Measurements from ENCODE around the gene SULT2B1. TPM values are rescaled to one million over a fixed set of nuclear protein-coding genes. Genes with fewer than 3 reads are reported as not detected.

The SULT2B1 gene
- polyA plus RNA-seq, 1 experiment: 0.25 TPM

DNA sequence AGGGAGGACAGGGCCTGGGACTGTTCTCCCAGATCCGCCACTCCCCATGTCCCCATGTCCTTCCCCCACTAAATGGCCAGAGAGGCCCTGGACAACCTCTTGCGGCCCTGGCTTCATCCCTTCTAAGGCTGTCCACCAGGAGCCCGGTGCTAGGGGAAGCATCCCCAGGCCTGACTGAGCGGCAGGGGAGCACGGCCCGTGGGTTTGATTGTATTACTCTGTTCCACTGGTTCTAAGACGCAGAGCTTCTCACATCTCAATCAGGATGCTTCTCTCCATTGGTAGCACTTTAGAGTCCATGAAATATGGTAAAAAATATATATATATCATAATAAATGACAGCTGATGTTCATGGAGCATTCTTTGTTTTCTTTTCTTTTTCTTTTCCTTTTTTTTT lies 55.4 kb downstream of the SULT2B1 start:
- no peak overlapping the region for H3K4me3 ChIP-seq (ENCODE audit: low read depth, low read length)
- ChIA-PET CTCF (interaction anchor here (0.6 to 4.4 kb wide), 4 partner anchors 17 to 641 kb away, joined by 3 to 32 read pairs (median 8); no protein-coding TSS in a partner anchor), POLR2A (no interaction called here)
- H3K36me3 ChIP-seq (ENCODE audit: control insufficient read depth, insufficient read depth, low read length): no peaks in the 10 kb centered on the region
- TF ChIP-seq, protein P1, sequence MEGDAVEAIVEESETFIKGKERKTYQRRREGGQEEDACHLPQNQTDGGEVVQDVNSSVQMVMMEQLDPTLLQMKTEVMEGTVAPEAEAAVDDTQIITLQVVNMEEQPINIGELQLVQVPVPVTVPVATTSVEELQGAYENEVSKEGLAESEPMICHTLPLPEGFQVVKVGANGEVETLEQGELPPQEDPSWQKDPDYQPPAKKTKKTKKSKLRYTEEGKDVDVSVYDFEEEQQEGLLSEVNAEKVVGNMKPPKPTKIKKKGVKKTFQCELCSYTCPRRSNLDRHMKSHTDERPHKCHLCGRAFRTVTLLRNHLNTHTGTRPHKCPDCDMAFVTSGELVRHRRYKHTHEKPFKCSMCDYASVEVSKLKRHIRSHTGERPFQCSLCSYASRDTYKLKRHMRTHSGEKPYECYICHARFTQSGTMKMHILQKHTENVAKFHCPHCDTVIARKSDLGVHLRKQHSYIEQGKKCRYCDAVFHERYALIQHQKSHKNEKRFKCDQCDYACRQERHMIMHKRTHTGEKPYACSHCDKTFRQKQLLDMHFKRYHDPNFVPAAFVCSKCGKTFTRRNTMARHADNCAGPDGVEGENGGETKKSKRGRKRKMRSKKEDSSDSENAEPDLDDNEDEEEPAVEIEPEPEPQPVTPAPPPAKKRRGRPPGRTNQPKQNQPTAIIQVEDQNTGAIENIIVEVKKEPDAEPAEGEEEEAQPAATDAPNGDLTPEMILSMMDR (IDR thresholded peaks at IDR 0.05; ENCODE audit: insufficient read depth, low read depth, low read length): no peak
- H3K27me3 ChIP-seq (ENCODE audit: control insufficient read depth, insufficient read depth, low read length): no peaks in the 10 kb centered on the region
- no peak for DNase-seq (ENCODE audit: low read depth)

DNA sequence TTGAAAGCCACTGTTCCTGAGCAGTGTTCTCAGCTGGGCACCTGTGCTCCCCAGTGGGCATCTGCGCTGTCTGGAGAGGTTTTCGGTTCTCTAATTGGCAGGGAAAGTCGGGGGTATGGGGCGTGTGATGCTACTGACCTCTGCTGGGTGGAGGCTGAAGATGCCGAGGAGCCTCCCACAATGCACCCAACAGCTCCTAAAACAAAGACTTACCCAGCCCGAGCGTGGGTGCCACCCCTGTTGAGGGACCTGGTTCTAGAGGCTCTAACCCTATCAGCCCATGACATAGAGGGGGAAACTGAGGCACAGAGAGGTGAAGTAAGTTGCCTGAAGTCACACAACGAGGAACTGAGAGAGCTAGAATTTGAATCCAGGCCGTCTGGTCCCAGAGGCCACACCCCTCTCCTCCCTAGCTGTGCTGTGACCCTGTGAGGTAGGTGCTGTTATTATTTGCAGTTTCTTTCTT lies 56.9 kb downstream of the SULT2B1 start:
- ChIA-PET POLR2A (no interaction called here), CTCF (interaction anchor here (0.6 to 4.4 kb wide), 13 partner anchors 8 to 342 kb away, joined by 3 to 32 read pairs (median 4); partner anchors contain the start of genes KDELR1, RPL18 and SPHK2)
- Histone ChIP-seq H3K4me3 (ENCODE audit: low read depth, low read length) (no peak overlapping the region), H3K27me3 (ENCODE audit: control insufficient read depth, insufficient read depth, low read length) (no peaks in the 10 kb centered on the region), H3K36me3 (ENCODE audit: control insufficient read depth, insufficient read depth, low read length) (no peaks in the 10 kb centered on the region)
- TF ChIP-seq, protein P1 (IDR thresholded peaks at IDR 0.05; ENCODE audit: insufficient read depth, low read depth, low read length): peak; percentile 72
- DNase-seq (ENCODE audit: low read depth): no peak

DNA sequence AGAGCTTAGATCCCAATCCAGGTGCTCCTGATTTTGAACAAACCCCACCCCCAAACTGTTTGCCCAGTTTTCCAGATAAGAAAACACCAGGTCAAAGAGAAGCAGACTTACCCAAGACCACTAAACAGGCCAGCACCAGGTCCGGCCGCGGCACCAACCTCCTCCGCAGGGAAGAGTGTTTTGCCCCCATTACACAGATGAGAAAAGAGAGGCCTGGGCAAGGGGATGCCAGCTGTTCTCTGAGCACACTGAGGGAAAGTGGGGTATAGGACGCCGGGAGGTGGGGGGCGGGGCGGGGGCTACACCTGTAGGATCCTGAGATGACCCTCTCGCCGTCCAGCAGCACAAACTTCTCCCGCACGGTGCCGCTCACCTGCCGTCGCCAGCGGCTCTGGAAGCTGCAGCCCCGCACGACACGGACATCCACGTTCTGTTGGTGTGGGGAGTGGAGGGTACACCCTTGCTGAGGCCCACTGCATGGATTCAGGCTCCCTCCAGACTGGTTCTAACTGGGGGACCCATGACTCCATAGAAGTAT lies 57.7 kb downstream of the SULT2B1 start:
- ChIA-PET POLR2A (no interaction called here), CTCF (interaction anchor here (0.9 to 4.4 kb wide), 4 partner anchors 10 to 341 kb away, joined by 3 to 32 read pairs (median 4); no protein-coding TSS in a partner anchor)
- H3K27me3 ChIP-seq (ENCODE audit: control insufficient read depth, insufficient read depth, low read length): no peaks in the 10 kb centered on the region
- no peaks in the 10 kb centered on the region for H3K36me3 ChIP-seq (ENCODE audit: control insufficient read depth, insufficient read depth, low read length)
- H3K4me3 ChIP-seq (ENCODE audit: low read depth, low read length): no peak overlapping the region
- TF ChIP-seq, protein P1 (IDR thresholded peaks at IDR 0.05; ENCODE audit: insufficient read depth, low read depth, low read length): no peak
- DNase-seq (ENCODE audit: low read depth): no peak

DNA sequence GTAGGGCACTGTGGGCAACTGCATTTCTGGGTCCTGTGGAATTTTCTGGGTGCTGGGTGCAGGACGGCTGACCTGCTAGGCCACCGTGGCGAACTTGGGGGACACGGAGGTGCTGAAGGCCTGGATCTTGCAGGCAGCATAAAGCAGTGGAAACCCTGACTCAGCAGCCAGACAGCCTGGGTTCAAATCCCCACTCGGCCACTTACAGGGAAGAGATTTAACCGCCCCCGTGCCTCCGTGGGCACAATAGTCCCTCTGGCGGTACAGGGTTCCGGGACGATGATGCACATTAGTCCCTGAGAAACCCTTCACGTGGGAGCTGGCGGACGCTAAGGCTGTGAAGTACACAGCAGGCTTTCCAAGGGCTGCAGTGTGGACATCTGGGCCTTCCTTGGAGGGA lies 59.9 kb downstream of the SULT2B1 start:
- DNase-seq (ENCODE audit: low read depth): no peak
- Histone ChIP-seq H3K4me3 (ENCODE audit: low read depth, low read length) (no peak overlapping the region), H3K27me3 (ENCODE audit: control insufficient read depth, insufficient read depth, low read length) (no peaks in the 10 kb centered on the region), H3K36me3 (ENCODE audit: control insufficient read depth, insufficient read depth, low read length) (peaks cover 20% of the 10 kb centered on the region)
- POLR2A ChIA-PET: no interaction called here
- CTCF ChIA-PET: interaction anchor here (0.6 to 1.3 kb wide), 2 partner anchors 105 to 113 kb away, joined by 3 to 4 read pairs; no protein-coding TSS in a partner anchor
- TF ChIP-seq, protein P1 (IDR thresholded peaks at IDR 0.05; ENCODE audit: insufficient read depth, low read depth, low read length): no peak

DNA sequence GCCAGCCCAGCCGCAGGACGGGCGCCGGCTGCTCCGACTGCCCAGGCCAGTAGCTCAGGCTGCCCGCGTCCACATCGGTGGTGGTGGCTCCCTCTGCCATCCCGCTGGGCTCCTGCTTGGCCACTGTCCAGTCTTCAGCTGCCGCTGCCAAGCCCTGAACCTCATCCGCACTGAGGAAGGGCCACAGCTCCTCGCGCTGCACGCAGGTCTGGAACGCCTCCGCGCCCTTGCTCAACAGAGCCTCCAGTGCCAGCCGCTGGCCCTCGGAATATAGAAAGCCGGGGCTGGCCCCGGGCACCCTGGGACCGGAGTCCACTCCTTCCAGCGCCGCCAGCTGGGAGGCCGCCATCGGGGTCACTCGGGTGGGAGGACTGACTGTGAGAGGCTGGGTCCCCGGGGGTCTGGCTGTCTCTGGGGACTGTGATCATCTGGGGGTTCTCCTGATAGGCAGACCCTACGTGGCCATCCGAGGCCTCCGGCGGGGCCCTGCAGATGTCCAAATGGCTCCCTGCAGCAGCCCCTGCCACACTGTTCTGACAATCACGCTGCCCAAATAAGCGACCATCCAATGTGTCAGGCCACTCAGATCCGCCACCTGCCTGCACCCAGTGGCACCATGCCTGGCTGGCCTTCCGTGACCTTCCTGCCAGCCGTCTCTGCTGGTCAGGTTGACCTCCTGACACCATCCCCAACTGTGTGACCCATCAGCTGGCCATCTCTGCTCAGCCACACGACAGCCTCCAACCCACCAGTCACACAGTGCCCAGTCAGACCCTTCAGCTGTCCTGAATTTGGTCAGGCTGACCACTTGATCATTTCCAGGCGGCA lies 61.3 kb downstream of the SULT2B1 start:
- no peaks in the 10 kb centered on the region for H3K27me3 ChIP-seq (ENCODE audit: control insufficient read depth, insufficient read depth, low read length)
- ChIA-PET CTCF (interaction anchor here (0.8 kb wide), 1 partner anchor 108 kb away, joined by 3 read pairs; no protein-coding TSS in a partner anchor), POLR2A (no interaction called here)
- TF ChIP-seq, protein P1 (IDR thresholded peaks at IDR 0.05; ENCODE audit: insufficient read depth, low read depth, low read length): no peak
- DNase-seq (ENCODE audit: low read depth): no peak
- H3K4me3 ChIP-seq (ENCODE audit: low read depth, low read length): no peak overlapping the region
- peaks cover 26% of the 10 kb centered on the region for H3K36me3 ChIP-seq (ENCODE audit: control insufficient read depth, insufficient read depth, low read length)
